DND-41 (cell line): ENCODE measurements around the gene RARG.

Experiments
- CTCF ChIP-seq: IDR thresholded peaks from 2 replicates; pipeline ENCODE4 v1.5.1; 2012; ENCODE audit warnings: borderline replicate concordance, low read length, moderate library complexity, mild to moderate bottlenecking; ENCODE audit not compliant: poor library complexity, severe bottlenecking; ENCODE audit errors: extremely low read depth
- EZH2 ChIP-seq: IDR thresholded peaks from 3 replicates; pipeline ENCODE4 v1.6.1; 2012; ENCODE audit warnings: borderline replicate concordance, low read depth, mild to moderate bottlenecking, moderate library complexity, low read length, inconsistent platforms; ENCODE audit not compliant: severe bottlenecking

GRCh38 chr12:53172352-53172751, 59.7 kb downstream of the RARG start:
- no peak for TF ChIP-seq CTCF
- TF ChIP-seq EZH2, result no peak
